ENCODE data around the gene CATSPER2.
"Not testable (repeated sequence)": the region's sequence is repeated elsewhere in the genome, so short reads cannot be mapped to it uniquely, and the experiment has no call there.

DNA sequence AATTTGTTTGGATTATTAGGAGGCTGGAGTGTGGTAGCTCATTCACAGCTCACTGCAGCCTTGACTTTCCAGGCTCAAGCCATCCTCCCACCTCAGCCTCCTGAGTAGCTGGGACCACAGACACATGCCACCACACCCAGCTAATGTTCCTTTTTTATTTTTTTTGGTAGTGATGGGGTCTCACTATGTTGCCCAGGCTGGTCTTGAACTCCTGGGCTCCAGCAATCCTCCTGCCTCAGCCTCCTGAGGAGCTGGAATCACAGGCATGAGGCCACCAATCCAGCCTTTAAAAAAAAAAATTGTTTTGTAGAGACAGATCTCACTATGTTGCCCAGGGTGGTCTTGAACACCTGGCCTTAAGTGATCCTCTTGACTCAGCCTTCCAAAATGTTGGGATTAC is 21.7 kb downstream of the CATSPER2 start:
- TF ChIP-seq, protein P1, sequence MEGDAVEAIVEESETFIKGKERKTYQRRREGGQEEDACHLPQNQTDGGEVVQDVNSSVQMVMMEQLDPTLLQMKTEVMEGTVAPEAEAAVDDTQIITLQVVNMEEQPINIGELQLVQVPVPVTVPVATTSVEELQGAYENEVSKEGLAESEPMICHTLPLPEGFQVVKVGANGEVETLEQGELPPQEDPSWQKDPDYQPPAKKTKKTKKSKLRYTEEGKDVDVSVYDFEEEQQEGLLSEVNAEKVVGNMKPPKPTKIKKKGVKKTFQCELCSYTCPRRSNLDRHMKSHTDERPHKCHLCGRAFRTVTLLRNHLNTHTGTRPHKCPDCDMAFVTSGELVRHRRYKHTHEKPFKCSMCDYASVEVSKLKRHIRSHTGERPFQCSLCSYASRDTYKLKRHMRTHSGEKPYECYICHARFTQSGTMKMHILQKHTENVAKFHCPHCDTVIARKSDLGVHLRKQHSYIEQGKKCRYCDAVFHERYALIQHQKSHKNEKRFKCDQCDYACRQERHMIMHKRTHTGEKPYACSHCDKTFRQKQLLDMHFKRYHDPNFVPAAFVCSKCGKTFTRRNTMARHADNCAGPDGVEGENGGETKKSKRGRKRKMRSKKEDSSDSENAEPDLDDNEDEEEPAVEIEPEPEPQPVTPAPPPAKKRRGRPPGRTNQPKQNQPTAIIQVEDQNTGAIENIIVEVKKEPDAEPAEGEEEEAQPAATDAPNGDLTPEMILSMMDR (IDR thresholded peaks at IDR 0.05; ENCODE audit: low read length) = not testable (repeated sequence)
- TF ChIP-seq EZH2phosphoT487 (IDR thresholded peaks at IDR 0.05; ENCODE audit: low read length) = not testable (repeated sequence)
